PC-9 (cell line): Measurements from ENCODE around the gene GMNN.

Experiments
- CTCF ChIP-seq: fragments of 200-600 bp; sonication (generic); conservative IDR thresholded peaks from 2 replicates; pipeline ENCODE4 v1.6.1; 2017; ENCODE audit warnings: mixed run types, antibody characterized with exemption, mild to moderate bottlenecking, moderate library complexity
- EZH2 ChIP-seq: fragments of 200-600 bp; sonication (generic); IDR thresholded peaks from 2 replicates; pipeline ENCODE4 v1.8.0; 2017; ENCODE audit warnings: antibody characterized with exemption, low read depth

GRCh38 chr6:24778121-24778520, 3.4 kb downstream of the GMNN start:
- no peak for TF ChIP-seq CTCF
- no peak for TF ChIP-seq EZH2
